Transverse colon (tissue), 4 donors: ENCODE results near the gene STAC3. TPM values are rescaled to one million over a fixed set of nuclear protein-coding genes. Genes with fewer than 3 reads are reported as not detected.

ENCODE experiments used
- DNase-seq: peaks from one replicate; pipeline ENCODE4 v3.0.0-alpha.2; 2019
- H3K27ac ChIP-seq, 4 donors: fragments of 200-600 bp; sonication (generic); 2 replicates each; pipeline ENCODE4 v1.5.1; 2016 to 2018; ENCODE audit warnings: inconsistent platforms in 4 of 4
- H3K27me3 ChIP-seq: fragments of 200-600 bp; sonication (generic); 2 replicates; pipeline ENCODE4 v1.5.1; 2017; ENCODE audit warnings: inconsistent platforms
- H3K36me3 ChIP-seq, 4 donors: fragments of 200-600 bp; sonication (generic); 2 replicates each; pipeline ENCODE4 v1.5.1; 2017 to 2019; ENCODE audit warnings: inconsistent platforms in 4 of 4
- H3K4me1 ChIP-seq, 4 donors: fragments of 200-600 bp; sonication (generic); 2 replicates each; pipeline ENCODE4 v1.5.1; 2017 to 2020; ENCODE audit warnings: inconsistent platforms in 4 of 4
- H3K4me3 ChIP-seq, 4 donors: fragments of 200-600 bp; sonication (generic); 1 replicate in 1 of 4; 2 replicates in 3 of 4; pipeline versions ENCODE4 v1.5.1 to v1.6.1; 2017 to 2019; ENCODE audit warnings: inconsistent platforms in 4 of 4
- H3K9me3 ChIP-seq, 2 donors: fragments of 200-600 bp; sonication (generic); 2 replicates each; pipeline ENCODE4 v1.5.1; 2017 to 2019; ENCODE audit warnings: inconsistent platforms in 2 of 2
- CTCF ChIP-seq, 5 experiments: fragments of 200-600 bp in 3 of 5; fragments of 450-650 bp in 2 of 5; sonication (generic) in 3 of 5; IDR thresholded peaks; 1 replicate in 2 of 5; 2 replicates in 3 of 5; pipeline ENCODE4 v1.5.1; 2016 to 2017; ENCODE audit warnings: antibody characterized with exemption in 5 of 5, inconsistent platforms in 3 of 5, mild to moderate bottlenecking in 2 of 5, moderate library complexity in 1 of 5
- EP300 ChIP-seq: sonication (generic); formaldehyde crosslinking; IDR thresholded peaks from one replicate; pipeline ENCODE4 v1.6.1; 2017; ENCODE audit warnings: antibody characterized with exemption, low read depth
- POLR2A ChIP-seq: fragments of 450-650 bp; IDR thresholded peaks from one replicate; pipeline ENCODE4 v1.6.1; 2016; ENCODE audit warnings: antibody characterized with exemption, mild to moderate bottlenecking, moderate library complexity
- POLR2AphosphoS5 ChIP-seq, 3 donors: sonication (generic); formaldehyde crosslinking; IDR thresholded peaks; one replicate each; pipeline ENCODE4 v1.6.1; 2016; ENCODE audit warnings: antibody characterized with exemption in 3 of 3
- WGBS, 2 donors: methylation state at CpG; one replicate each; pipeline ENCODE4 v1.1.5; 2018; ENCODE audit warnings: low coverage in 1 of 2; 5-methylcytosine and 5-hydroxymethylcytosine counted together
- in situ Hi-C, 4 donors: fragments of 200-750 bp; cut with MboI; loops; one replicate each; pipeline versions ENCODE4 v1.15.0 to v1.15.1; 2017; ENCODE audit warnings: low sequenced_read_pairs in 3 of 4, low pct_ligation_motif_present in 1 of 4, low pct_unique_long_range_greater_than_20kb in 1 of 4
- intact Hi-C: fragments of 100-400 bp; cut with DNase I; formaldehyde crosslinking; loops from one replicate; pipeline ENCODE4 v1.15.1; 2023; ENCODE audit warnings: low total_unique reads
- total RNA-seq, 4 donors: library from RNA; depleted of rRNA; stranded (reverse); fragments of >200 nt; gene quantifications; one replicate each; pipeline ENCODE4 v1.1.0, GENCODE V29; 2016

Gene STAC3
- total RNA-seq, 4 donors from 2014 or later = 1.8 to 3.3 (median 1.9) TPM

- Histone ChIP-seq H3K4me1 (no peaks in the 10 kb centered on the region), H3K27ac (no peak overlapping the region), H3K9me3 (no peaks in the 10 kb centered on the region), H3K27me3 (no peaks in the 10 kb centered on the region), H3K4me3 (no peak overlapping the region), H3K36me3 (peaks cover 0 to 65% (median 13%) of the 10 kb centered on the region in 4 donors)
- no peak for TF ChIP-seq EP300
- no peak for TF ChIP-seq POLR2A
- TF ChIP-seq POLR2AphosphoS5 (IDR thresholded peaks at IDR 0.05) = no peak
- TF ChIP-seq CTCF (IDR thresholded peaks at IDR 0.05) = no peak
- WGBS, 2 donors = 90 to 100% methylated on average over 4 to 17 of the region's 17 CpGs
- DNase-seq = no peak
- in situ Hi-C loops = loop anchor here in 1 of 4 donors (25.0 kb wide), 1 partner anchor 436 kb away; the partner anchor contains the start of genes HSD17B6 and PRIM1
- intact Hi-C loops = no loop called here
Measured at GRCh38 chr12:57198329-57198728, 52.7 kb downstream of the STAC3 start.

GRCh38 chr12:57196956-57197355 lies 54.0 kb downstream of the STAC3 start:
- WGBS, 2 donors = 86% methylated on average over 21 of the region's 22 CpGs; no CpG with 5 or more reads in 1 of the 2 donors
- H3K4me3 ChIP-seq = no peak overlapping the region
- TF ChIP-seq POLR2A (no peak), CTCF (IDR thresholded peaks at IDR 0.05) (no peak), POLR2AphosphoS5 (IDR thresholded peaks at IDR 0.05) (no peak), EP300 (no peak)
- H3K27me3 ChIP-seq = no peaks in the 10 kb centered on the region
- in situ Hi-C loops = loop anchor here in 1 of 4 donors (25.0 kb wide), 1 partner anchor 435 kb away; the partner anchor contains the start of genes HSD17B6 and PRIM1
- H3K36me3 ChIP-seq = peaks cover 0 to 61% (median 12%) of the 10 kb centered on the region in 4 donors
- intact Hi-C loops = no loop called here
- H3K9me3 ChIP-seq = no peaks in the 10 kb centered on the region
- no peak for DNase-seq
- no peak overlapping the region for H3K27ac ChIP-seq
- no peaks in the 10 kb centered on the region for H3K4me1 ChIP-seq

- Histone ChIP-seq H3K27me3 (no peaks in the 10 kb centered on the region), H3K9me3 (no peaks in the 10 kb centered on the region), H3K4me3 (no peak overlapping the region), H3K27ac (no peak overlapping the region), H3K4me1 (no peaks in the 10 kb centered on the region), H3K36me3 (peaks cover 0 to 57% (median 12%) of the 10 kb centered on the region in 4 donors)
- intact Hi-C loops = no loop called here
- TF ChIP-seq CTCF (IDR thresholded peaks at IDR 0.05) (no peak), POLR2AphosphoS5 (IDR thresholded peaks at IDR 0.05) (no peak), POLR2A (no peak), EP300 (no peak)
- no peak for DNase-seq
- WGBS, 2 donors = 73% methylated on average over 4 of the region's 4 CpGs; no CpG with 5 or more reads in 1 of the 2 donors
- in situ Hi-C loops = loop anchor here in 1 of 4 donors (25.0 kb wide), 1 partner anchor 434 kb away; the partner anchor contains the start of genes HSD17B6 and PRIM1
Measured at GRCh38 chr12:57196439-57196838, 54.5 kb downstream of the STAC3 start.

GRCh38 chr12:57195611-57196371 lies 55.2 kb downstream of the STAC3 start:
- Histone ChIP-seq H3K9me3 (no peaks in the 10 kb centered on the region), H3K4me3 (no peak overlapping the region), H3K4me1 (no peaks in the 10 kb centered on the region), H3K27ac (no peak overlapping the region), H3K27me3 (no peaks in the 10 kb centered on the region), H3K36me3 (peaks cover 0 to 51% (median 12%) of the 10 kb centered on the region in 4 donors)
- no peak for TF ChIP-seq CTCF (IDR thresholded peaks at IDR 0.05)
- TF ChIP-seq EP300 = no peak
- no peak for TF ChIP-seq POLR2AphosphoS5 (IDR thresholded peaks at IDR 0.05)
- TF ChIP-seq POLR2A = no peak
- intact Hi-C loops = no loop called here
- DNase-seq = no peak
- 83% methylated on average over 27 of the region's 34 CpGs; no CpG with 5 or more reads in 1 of the 2 donors for WGBS, 2 donors
- in situ Hi-C loops = loop anchor here in 1 of 4 donors (25.0 kb wide), 1 partner anchor 433 kb away; the partner anchor contains the start of genes HSD17B6 and PRIM1
